K562 (cell line): ENCODE measurements around the gene KRT36. TPM values are rescaled to one million over a fixed set of nuclear protein-coding genes. Genes with fewer than 3 reads are reported as not detected.

Source experiments
- ETV5 ChIP-seq: sonication (generic); formaldehyde crosslinking; IDR thresholded peaks from 2 replicates; pipeline ENCODE4 v1.4.0; 2020; ENCODE audit warnings: low read depth, mild to moderate bottlenecking, missing genetic modification reagents
- GATAD2B ChIP-seq: fragments of 450-650 bp; IDR thresholded peaks from 2 replicates; pipeline ENCODE4 v1.6.1; 2017; ENCODE audit warnings: mild to moderate bottlenecking, borderline replicate concordance
- MTA3 ChIP-seq: fragments of 450-650 bp; formaldehyde crosslinking; IDR thresholded peaks from 2 replicates; pipeline ENCODE4 v1.6.1; 2017; ENCODE audit warnings: mild to moderate bottlenecking, borderline replicate concordance
- NONO ChIP-seq, 2 experiments: fragments of 200-400 bp in 1 of 2; fragments of 450-650 bp in 1 of 2; formaldehyde crosslinking in 1 of 2; IDR thresholded peaks; 2 replicates each; pipeline ENCODE4 v1.6.1; 2017; ENCODE audit warnings: low read depth in 2 of 2, mild to moderate bottlenecking in 2 of 2, moderate library complexity in 2 of 2, low read length in 1 of 2
- NR1H2 ChIP-seq: sonication (generic); formaldehyde crosslinking; IDR thresholded peaks from 2 replicates; pipeline ENCODE4 v1.4.0; 2020; ENCODE audit warnings: mild to moderate bottlenecking, missing genetic modification reagents
- NR2C1 ChIP-seq, 2 experiments: fragments of 450-650 bp; IDR thresholded peaks; 2 replicates each; pipeline ENCODE4 v1.6.1; 2017; ENCODE audit warnings: mild to moderate bottlenecking in 2 of 2, antibody characterized with exemption in 1 of 2, inconsistent platforms in 1 of 2, missing compliant biosample characterization in 1 of 2, missing genetic modification characterization in 1 of 2
- PHF20 ChIP-seq: fragments of 450-650 bp; IDR thresholded peaks from 2 replicates; pipeline ENCODE4 v1.6.1; 2018; ENCODE audit not compliant: partially characterized antibody
- REST ChIP-seq, 2 experiments: fragments of 450-650 bp; formaldehyde crosslinking in 1 of 2; IDR thresholded peaks; 2 replicates each; pipeline versions ENCODE4 v1.4.0 to v1.6.1; 2014 to 2020; ENCODE audit warnings: mild to moderate bottlenecking in 2 of 2, borderline replicate concordance in 1 of 2, low read depth in 1 of 2
- SMAD4 ChIP-seq: fragments of 250-450 bp; sonication (Bioruptor Pico); conservative IDR thresholded peaks from 2 replicates; pipeline ENCODE4 v1.8.0; 2021; ENCODE audit warnings: inconsistent platforms, mild to moderate bottlenecking, moderate library complexity
- THRA ChIP-seq: fragments of 450-650 bp; IDR thresholded peaks from 2 replicates; pipeline ENCODE4 v1.6.1; 2017; ENCODE audit warnings: mild to moderate bottlenecking, moderate library complexity
- ZHX1 ChIP-seq: fragments of 150-350 bp; conservative IDR thresholded peaks from 2 replicates; pipeline ENCODE4 v1.6.1; 2014; ENCODE audit warnings: low read length
- ZNF174 ChIP-seq: fragments of 250-450 bp; sonication (Bioruptor Pico); IDR thresholded peaks from 2 replicates; pipeline ENCODE4 v1.4.0; 2020; ENCODE audit warnings: mild to moderate bottlenecking
- ZNF263 ChIP-seq: sonication (generic); formaldehyde crosslinking; IDR thresholded peaks from 2 replicates; pipeline ENCODE4 v1.8.0; 2022; ENCODE audit warnings: mild to moderate bottlenecking, missing genetic modification reagents, borderline replicate concordance
- polyA plus RNA-seq, 8 experiments: library from polyadenylated mRNA; depleted of rRNA in 4 of 8; stranded (reverse) in 5 of 8; unstranded in 3 of 8; fragments of >200 nt; fragmentation: Nextera tagmentation in 2 of 8; fragmentation: Illumina TruSeq in 1 of 8; extraction: Ambion mirVana in 2 of 8; extraction: Trizol in 1 of 8; gene quantifications; 2 replicates each; pipeline versions ENCODE4 v1.2.1 to v1.2.3, GENCODE V29; 2011 to 2014; ENCODE audit warnings: inconsistent platforms in 1 of 8, missing spikeins in 1 of 8
- total RNA-seq, 7 experiments: library from RNA; depleted of rRNA in 6 of 7; stranded (reverse); fragments of >200 nt in 6 of 7; fragmentation: Illumina TruSeq in 2 of 7; extraction: Trizol in 2 of 7; gene quantifications; 2 replicates each; pipeline versions ENCODE4 v1.2.1 to v1.2.3, GENCODE V29; 2011 to 2021; ENCODE audit warnings: low replicate concordance in 1 of 7

The KRT36 gene
- total and polyA plus RNA-seq, 9 of the 15 experiments (the other 6 are each of a cell fraction or from before 2014, with no cell fraction given), result 0.04 TPM; not detected in 8

DNA sequence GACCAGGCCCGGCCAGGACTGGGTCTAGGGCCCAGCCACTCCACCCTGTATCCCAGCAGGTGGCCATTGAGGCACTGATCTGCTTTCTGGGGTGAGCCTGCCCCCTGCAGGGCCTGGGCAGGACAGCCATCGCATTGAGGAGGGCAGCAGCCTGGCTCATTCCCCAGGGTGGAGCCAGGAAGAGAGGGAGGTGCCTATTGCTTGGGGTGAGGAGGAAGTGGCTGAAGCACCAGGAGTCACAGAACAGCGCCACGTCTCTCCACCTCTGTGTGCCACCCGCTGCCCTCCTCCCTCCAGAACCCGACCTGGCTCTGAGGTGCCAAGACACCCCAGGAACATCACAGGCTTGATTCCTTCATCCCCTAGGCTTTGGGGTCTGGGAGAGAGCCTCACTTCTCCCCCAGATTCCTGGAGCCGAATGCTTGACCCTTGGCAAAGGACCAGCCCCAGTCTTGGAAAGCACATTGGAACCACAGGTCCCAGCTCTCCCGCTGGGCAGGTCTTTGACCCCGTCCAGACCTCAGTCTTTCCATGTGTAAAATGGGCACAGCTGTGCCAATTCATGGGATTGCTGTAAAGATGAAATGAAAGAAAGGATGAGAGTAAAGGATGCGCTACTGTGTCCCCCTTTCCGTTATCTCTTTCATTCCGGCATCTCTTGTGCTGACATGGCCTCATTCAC lies 7.2 kb upstream of the KRT36 start (continued):
- peak; percentile 74 for TF ChIP-seq REST (IDR thresholded peaks at IDR 0.05; ENCODE audit: borderline replicate concordance)
- no peak for TF ChIP-seq REST (CRISPR knock-in tag; IDR thresholded peaks at IDR 0.05; ENCODE audit: low read depth)
- TF ChIP-seq NR2C1 (IDR thresholded peaks at IDR 0.05), result no peak; the same call in 1 of the 2 replicates
- TF ChIP-seq NR2C1 (tag; IDR thresholded peaks at IDR 0.05), result no peak
- TF ChIP-seq MTA3, result peak; percentile 47; the same call in 1 of the 2 replicates
- TF ChIP-seq ZNF263 (CRISPR knock-in tag), result no peak
- TF ChIP-seq THRA, result no peak
- TF ChIP-seq ZNF174, result no peak
- TF ChIP-seq ETV5 (CRISPR knock-in tag), result no peak
- TF ChIP-seq GATAD2B, result no peak
- no peak for TF ChIP-seq NONO (IDR thresholded peaks at IDR 0.05; ENCODE audit: low read depth in 2 of 2, low read length in 1 of 2)
- peak; percentile 95 for TF ChIP-seq SMAD4 (CRISPR knock-in tag)
- TF ChIP-seq PHF20, result peak; percentile 13
- no peak for TF ChIP-seq NR1H2
- TF ChIP-seq ZHX1, result 0 out of 2 replicates have a peak, but pooled peaks have one; percentile 62
